Dendritic cell treated with granulocyte-macrophage colony-stimulating factor and Interleukin-4, amounts not matched to agents 40 ng/mL and 50 ng/mL, for 4 days (primary cell): ENCODE measurements around the gene ZFHX2.
"Not testable (repeated sequence)": the region's sequence is repeated elsewhere in the genome, so short reads cannot be mapped to it uniquely, and the experiment has no call there.

ENCODE experiments used
- H3K27ac Mint-ChIP-seq: one replicate; pipeline ENCODE4 v1.8.0; 2022; ENCODE audit warnings: mild to moderate bottlenecking, mixed read lengths
- H3K27me3 Mint-ChIP-seq: one replicate; pipeline ENCODE4 v1.8.0; 2022; ENCODE audit warnings: mild to moderate bottlenecking, mixed read lengths
- H3K36me3 Mint-ChIP-seq: one replicate; pipeline ENCODE4 v1.8.0; 2022; ENCODE audit warnings: low read depth, mixed read lengths
- H3K4me1 Mint-ChIP-seq: one replicate; pipeline ENCODE4 v1.8.0; 2022; ENCODE audit warnings: low read depth, mixed read lengths
- H3K4me3 Mint-ChIP-seq: one replicate; pipeline ENCODE4 v1.8.0; 2022; ENCODE audit warnings: mild to moderate bottlenecking, moderate library complexity, mixed read lengths
- H3K9me3 Mint-ChIP-seq: one replicate; pipeline ENCODE4 v1.8.0; 2022; ENCODE audit warnings: mixed read lengths
- intact Hi-C: fragments of 100-400 bp; cut with micrococcal nuclease; formaldehyde crosslinking; loops from one replicate; pipeline ENCODE4 v1.15.0; 2022

The ZFHX2 gene

GRCh38 chr14:23547924-23548323 is 3.6 kb downstream of the ZFHX2 start:
- Mint-ChIP-seq H3K36me3 (no peaks in the 10 kb centered on the region), H3K4me3 (no peak overlapping the region), H3K27ac (no peak overlapping the region), H3K9me3 (no peaks in the 10 kb centered on the region), H3K4me1 (peaks cover 22% of the 10 kb centered on the region), H3K27me3 (peaks cover 2% of the 10 kb centered on the region)
- intact Hi-C loops: no loop called here

- H3K27me3 Mint-ChIP-seq: peaks cover 2% of the 10 kb centered on the region
- H3K27ac Mint-ChIP-seq: no peak overlapping the region
- intact Hi-C loops: no loop called here
- H3K4me1 Mint-ChIP-seq: peaks cover 15% of the 10 kb centered on the region
- no peaks in the 10 kb centered on the region for H3K9me3 Mint-ChIP-seq
- no peaks in the 10 kb centered on the region for H3K36me3 Mint-ChIP-seq
- H3K4me3 Mint-ChIP-seq: no peak overlapping the region
Observed at GRCh38 chr14:23546450-23547035, 5.0 kb downstream of the ZFHX2 start.

- Mint-ChIP-seq H3K27me3 (peaks cover 2% of the 10 kb centered on the region), H3K4me1 (peaks cover 15% of the 10 kb centered on the region), H3K9me3 (no peaks in the 10 kb centered on the region), H3K36me3 (no peaks in the 10 kb centered on the region), H3K27ac (peak overlapping the region; percentile 15), H3K4me3 (no peak overlapping the region)
- intact Hi-C loops: no loop called here
Observed at GRCh38 chr14:23545740-23546365, 5.7 kb downstream of the ZFHX2 start.

GRCh38 chr14:23544511-23545447 is 6.8 kb downstream of the ZFHX2 start:
- no peak overlapping the region for H3K4me3 Mint-ChIP-seq
- H3K9me3 Mint-ChIP-seq: no peaks in the 10 kb centered on the region
- H3K27ac Mint-ChIP-seq: peak overlapping the region; percentile 15
- H3K4me1 Mint-ChIP-seq: peaks cover 15% of the 10 kb centered on the region
- H3K36me3 Mint-ChIP-seq: no peaks in the 10 kb centered on the region
- peaks cover 2% of the 10 kb centered on the region for H3K27me3 Mint-ChIP-seq
- intact Hi-C loops: no loop called here

- H3K4me3 Mint-ChIP-seq: no peak overlapping the region
- no peaks in the 10 kb centered on the region for H3K36me3 Mint-ChIP-seq
- H3K27me3 Mint-ChIP-seq: peaks cover 4% of the 10 kb centered on the region
- peaks cover 20% of the 10 kb centered on the region for H3K4me1 Mint-ChIP-seq
- H3K9me3 Mint-ChIP-seq: no peaks in the 10 kb centered on the region
- intact Hi-C loops: no loop called here
- no peak overlapping the region for H3K27ac Mint-ChIP-seq
Observed at GRCh38 chr14:23543403-23543802, 8.2 kb downstream of the ZFHX2 start.

- Mint-ChIP-seq H3K36me3 (no peaks in the 10 kb centered on the region), H3K27me3 (peaks cover 4% of the 10 kb centered on the region), H3K4me1 (peaks cover 30% of the 10 kb centered on the region), H3K27ac (no peak overlapping the region), H3K9me3 (no peaks in the 10 kb centered on the region), H3K4me3 (no peak overlapping the region)
- intact Hi-C loops: no loop called here
Observed at GRCh38 chr14:23542261-23542660, 9.3 kb downstream of the ZFHX2 start.

GRCh38 chr14:23540141-23540469 is 11.5 kb downstream of the ZFHX2 start:
- no peak overlapping the region for H3K27ac Mint-ChIP-seq
- no peaks in the 10 kb centered on the region for H3K36me3 Mint-ChIP-seq
- no peak overlapping the region for H3K4me3 Mint-ChIP-seq
- H3K4me1 Mint-ChIP-seq: peaks cover 25% of the 10 kb centered on the region
- H3K9me3 Mint-ChIP-seq: no peaks in the 10 kb centered on the region
- H3K27me3 Mint-ChIP-seq: peaks cover 2% of the 10 kb centered on the region
- intact Hi-C loops: no loop called here

GRCh38 chr14:23539248-23540140 is 12.1 kb downstream of the ZFHX2 start:
- H3K4me1 Mint-ChIP-seq: peaks cover 19% of the 10 kb centered on the region
- no peaks in the 10 kb centered on the region for H3K36me3 Mint-ChIP-seq
- intact Hi-C loops: loop anchor here (1.0 kb wide), 2 partner anchors 23 to 61 kb away; no protein-coding TSS in a partner anchor
- peaks cover 2% of the 10 kb centered on the region for H3K27me3 Mint-ChIP-seq
- H3K27ac Mint-ChIP-seq: no peak overlapping the region
- H3K4me3 Mint-ChIP-seq: no peak overlapping the region
- H3K9me3 Mint-ChIP-seq: no peaks in the 10 kb centered on the region

- no peaks in the 10 kb centered on the region for H3K36me3 Mint-ChIP-seq
- peaks cover 18% of the 10 kb centered on the region for H3K4me1 Mint-ChIP-seq
- H3K4me3 Mint-ChIP-seq: no peak overlapping the region
- intact Hi-C loops: loop anchor here (1.0 kb wide), 2 partner anchors 24 to 60 kb away; no protein-coding TSS in a partner anchor
- H3K9me3 Mint-ChIP-seq: no peaks in the 10 kb centered on the region
- no peak overlapping the region for H3K27ac Mint-ChIP-seq
- H3K27me3 Mint-ChIP-seq: peaks cover 2% of the 10 kb centered on the region
Observed at GRCh38 chr14:23538785-23539184, 12.8 kb downstream of the ZFHX2 start.

GRCh38 chr14:23538050-23538718 is 13.4 kb downstream of the ZFHX2 start:
- no peaks in the 10 kb centered on the region for H3K9me3 Mint-ChIP-seq
- H3K27ac Mint-ChIP-seq: no peak overlapping the region
- H3K36me3 Mint-ChIP-seq: no peaks in the 10 kb centered on the region
- H3K4me1 Mint-ChIP-seq: peaks cover 18% of the 10 kb centered on the region
- intact Hi-C loops: no loop called here
- peaks cover 2% of the 10 kb centered on the region for H3K27me3 Mint-ChIP-seq
- H3K4me3 Mint-ChIP-seq: no peak overlapping the region

- H3K27me3 Mint-ChIP-seq: peaks cover 2% of the 10 kb centered on the region
- no peaks in the 10 kb centered on the region for H3K36me3 Mint-ChIP-seq
- no peak overlapping the region for H3K4me3 Mint-ChIP-seq
- H3K4me1 Mint-ChIP-seq: peaks cover 18% of the 10 kb centered on the region
- no peak overlapping the region for H3K27ac Mint-ChIP-seq
- H3K9me3 Mint-ChIP-seq: no peaks in the 10 kb centered on the region
- intact Hi-C loops: no loop called here
Observed at GRCh38 chr14:23537351-23538049, 14.1 kb downstream of the ZFHX2 start.

GRCh38 chr14:23536906-23537305 is 14.7 kb downstream of the ZFHX2 start:
- intact Hi-C loops, H3K27me3 Mint-ChIP-seq, H3K27ac Mint-ChIP-seq, H3K9me3 Mint-ChIP-seq, H3K36me3 Mint-ChIP-seq, H3K4me3 Mint-ChIP-seq: not testable (repeated sequence)
- H3K4me1 Mint-ChIP-seq: peaks cover 18% of the 10 kb centered on the region

GRCh38 chr14:23536494-23536893 is 15.1 kb downstream of the ZFHX2 start:
- Mint-ChIP-seq H3K36me3 (no peaks in the 10 kb centered on the region), H3K4me3 (no peak overlapping the region), H3K27ac (no peak overlapping the region), H3K9me3 (no peaks in the 10 kb centered on the region), H3K27me3 (peaks cover 2% of the 10 kb centered on the region), H3K4me1 (peaks cover 18% of the 10 kb centered on the region)
- intact Hi-C loops: no loop called here
